Measurements from ENCODE around the gene TMEM107.

DNA sequence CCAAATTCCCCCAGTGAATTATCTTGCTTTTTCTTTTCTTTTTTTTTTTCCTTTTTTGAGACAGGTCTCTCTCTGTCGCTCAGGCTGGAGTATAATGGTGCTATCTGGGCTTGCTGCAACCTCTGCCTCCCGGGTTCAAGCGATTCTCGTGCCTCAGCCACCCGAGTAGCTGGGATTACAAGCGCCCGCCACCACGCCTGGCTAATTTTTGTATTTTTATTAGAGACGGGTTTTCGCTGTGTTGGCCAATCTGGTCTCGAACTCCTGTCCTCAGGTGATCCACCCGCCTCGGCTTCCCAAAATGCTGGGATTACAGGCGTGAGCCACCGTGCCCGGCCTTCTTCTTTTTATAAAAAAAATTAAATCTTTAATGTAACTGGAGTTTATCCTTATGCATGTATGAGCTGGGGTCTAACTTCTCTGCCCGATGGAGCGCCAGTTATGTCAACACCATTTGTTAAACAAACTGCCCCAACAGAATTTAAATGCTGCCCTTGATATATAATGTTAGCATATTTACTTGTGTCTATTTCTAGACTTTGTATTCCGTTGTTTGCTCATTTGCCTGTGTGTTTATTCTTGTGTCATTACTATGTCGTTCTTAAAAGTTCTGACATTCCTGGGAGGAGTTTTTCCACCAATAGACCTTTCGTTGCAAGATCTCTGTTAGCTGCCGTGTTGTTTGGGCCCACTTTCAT is 34.7 kb upstream of the TMEM107 start:
- TF ChIP-seq POLR2A (IDR thresholded peaks at IDR 0.05; ENCODE audit: low read length), result no peak
- no peak for TF ChIP-seq GATA1 (IDR thresholded peaks at IDR 0.05; ENCODE audit: low read depth, low read length)

Measured in erythroblast (primary cell).